Measurements from ENCODE around the gene NBEAL2.

NBEAL2 gene

GRCh38 chr3:46988616-46989015 lies 9.2 kb downstream of the NBEAL2 start:
- H3K36me3 ChIP-seq (ENCODE audit: control insufficient read depth in 2 of 2, insufficient read depth in 1 of 2, low read length in 2 of 2), result peaks cover 0 to 24% of the 10 kb centered on the region in 2 experiments; a peak in 1 of 3 replicates
- no peaks in the 10 kb centered on the region for H3K9me3 ChIP-seq (ENCODE audit: control insufficient read depth, insufficient read depth, low read depth, low read length)
- H3K27ac ChIP-seq (ENCODE audit: extremely low read depth, low read depth, low read length), result no peak overlapping the region
- ChIA-PET CTCF (no interaction called here), POLR2A (no interaction called here)
- H3K4me3 ChIP-seq (ENCODE audit: low read depth, low read length), result no peak overlapping the region
- no peaks in the 10 kb centered on the region for H3K4me1 ChIP-seq (ENCODE audit: control insufficient read depth, insufficient read depth, low read length)
- no peak for TF ChIP-seq ZBTB48 (tag by site-specific recombination; IDR thresholded peaks at IDR 0.05)
- TF ChIP-seq ZNF292 (tag by site-specific recombination; IDR thresholded peaks at IDR 0.05; ENCODE audit: borderline replicate concordance, low read depth), result no peak
- TF ChIP-seq ZSCAN16 (tag by site-specific recombination; IDR thresholded peaks at IDR 0.05), result no peak
- no peak for TF ChIP-seq ZNF707 (tag by site-specific recombination; IDR thresholded peaks at IDR 0.05)
- TF ChIP-seq ZBTB8A (tag by site-specific recombination; IDR thresholded peaks at IDR 0.05), result no peak
- TF ChIP-seq ELK4 (IDR thresholded peaks at IDR 0.05; ENCODE audit: borderline replicate concordance, low read depth, low read length), result no peak
- no peak for TF ChIP-seq ZNF473 (tag by site-specific recombination; IDR thresholded peaks at IDR 0.05)
- no peak for TF ChIP-seq ZNF501 (tag by site-specific recombination; IDR thresholded peaks at IDR 0.05)
- TF ChIP-seq ZNF354C (tag by site-specific recombination; IDR thresholded peaks at IDR 0.05; ENCODE audit: borderline replicate concordance, low read depth), result no peak
- TF ChIP-seq SETDB1 (IDR thresholded peaks at IDR 0.05; ENCODE audit: insufficient read length, low read length), result no peak
- no peak for TF ChIP-seq GFI1B (tag by site-specific recombination; IDR thresholded peaks at IDR 0.05)
- no peak for TF ChIP-seq GLI4 (tag by site-specific recombination; IDR thresholded peaks at IDR 0.05)
- TF ChIP-seq ZNF366 (tag by site-specific recombination; conservative IDR thresholded peaks at IDR 0.05), result no peak
- no peak for TF ChIP-seq ZNF544 (tag by site-specific recombination; IDR thresholded peaks at IDR 0.05)
- TF ChIP-seq HOXC10 (CRISPR knock-in tag; IDR thresholded peaks at IDR 0.05), result no peak
- TF ChIP-seq RBAK (tag by site-specific recombination; IDR thresholded peaks at IDR 0.05), result no peak
- no peak for TF ChIP-seq ZNF23 (tag by site-specific recombination; IDR thresholded peaks at IDR 0.05; ENCODE audit: borderline replicate concordance)
- TF ChIP-seq ZNF701 (tag by site-specific recombination; IDR thresholded peaks at IDR 0.05), result no peak
- TF ChIP-seq GLIS2 (tag by site-specific recombination; IDR thresholded peaks at IDR 0.05), result no peak
- no peak for TF ChIP-seq ZNF660 (tag by site-specific recombination; IDR thresholded peaks at IDR 0.05)

- Histone ChIP-seq H3K4me3 (ENCODE audit: low read depth, low read length) (no peak overlapping the region), H3K4me1 (ENCODE audit: control insufficient read depth, insufficient read depth, low read length) (no peaks in the 10 kb centered on the region), H3K9me3 (ENCODE audit: control insufficient read depth, insufficient read depth, low read depth, low read length) (no peaks in the 10 kb centered on the region), H3K27ac (ENCODE audit: extremely low read depth, low read depth, low read length) (no peak overlapping the region), H3K36me3 (ENCODE audit: control insufficient read depth in 2 of 2, insufficient read depth in 1 of 2, low read length in 2 of 2) (peaks cover 0 to 28% of the 10 kb centered on the region in 2 experiments; a peak in 1 of 3 replicates)
- ChIA-PET CTCF (no interaction called here), POLR2A (no interaction called here)
- TF ChIP-seq ZNF266 (tag by site-specific recombination; IDR thresholded peaks at IDR 0.05; ENCODE audit: low read depth) (no peak), ZNF214 (tag by site-specific recombination; IDR thresholded peaks at IDR 0.05; ENCODE audit: borderline replicate concordance) (no peak), GLIS2 (tag by site-specific recombination; IDR thresholded peaks at IDR 0.05) (no peak), ZNF26 (tag by site-specific recombination; IDR thresholded peaks at IDR 0.05) (no peak), ZFP37 (tag by site-specific recombination; IDR thresholded peaks at IDR 0.05) (no peak), ZNF747 (tag by site-specific recombination; IDR thresholded peaks at IDR 0.05) (no peak), ZNF600 (tag by site-specific recombination; IDR thresholded peaks at IDR 0.05) (no peak), ZNF548 (tag by site-specific recombination; IDR thresholded peaks at IDR 0.05) (no peak), ZNF391 (tag by site-specific recombination; IDR thresholded peaks at IDR 0.05; ENCODE audit: borderline replicate concordance, low read depth) (no peak), KLF17 (tag by site-specific recombination; IDR thresholded peaks at IDR 0.05) (no peak), SCRT2 (tag by site-specific recombination; IDR thresholded peaks at IDR 0.05) (no peak), KLF1 (tag by site-specific recombination; IDR thresholded peaks at IDR 0.05) (no peak), MZF1 (tag by site-specific recombination; IDR thresholded peaks at IDR 0.05; ENCODE audit: borderline replicate concordance) (no peak), ZNF555 (tag by site-specific recombination; conservative IDR thresholded peaks at IDR 0.05) (no peak), ZNF544 (tag by site-specific recombination; IDR thresholded peaks at IDR 0.05) (no peak), ZNF837 (tag by site-specific recombination; IDR thresholded peaks at IDR 0.05) (no peak)
Observed at GRCh38 chr3:46989146-46989810, 9.8 kb downstream of the NBEAL2 start.

All from HEK293 (cell line).